Immature natural killer cell (primary cell): ENCODE measurements around the gene PRKCA. TPM values are rescaled to one million over a fixed set of nuclear protein-coding genes. Genes with fewer than 3 reads are reported as not detected.
A peak's percentile ranks its signal among the peaks of the same experiment; 100 is the strongest.
"Not testable (repeated sequence)": the region's sequence is repeated elsewhere in the genome, so short reads cannot be mapped to it uniquely, and the experiment has no call there.

Experiments used
- DNase-seq, 3 donors: peaks; one replicate each; pipeline ENCODE4 v3.0.0; 2022; ENCODE audit warnings: mixed read lengths in 1 of 3
- H3K27ac Mint-ChIP-seq, 6 donors: one replicate each; pipeline ENCODE4 v1.8.0; 2020; ENCODE audit warnings: mixed read lengths in 6 of 6, mild to moderate bottlenecking in 5 of 6, inconsistent platforms in 4 of 6, moderate library complexity in 3 of 6
- H3K27me3 Mint-ChIP-seq, 3 donors: one replicate each; pipeline ENCODE4 v1.8.0; 2020 to 2021; ENCODE audit warnings: low read depth in 3 of 3, mild to moderate bottlenecking in 3 of 3, mixed read lengths in 3 of 3, moderate library complexity in 3 of 3, inconsistent platforms in 1 of 3
- H3K36me3 Mint-ChIP-seq, 3 donors: one replicate each; pipeline ENCODE4 v1.8.0; 2020; ENCODE audit warnings: mixed read lengths in 3 of 3, inconsistent platforms in 2 of 3, mild to moderate bottlenecking in 2 of 3
- H3K4me1 Mint-ChIP-seq, 2 donors: one replicate each; pipeline ENCODE4 v1.8.0; 2020; ENCODE audit warnings: inconsistent platforms in 2 of 2, mild to moderate bottlenecking in 2 of 2, mixed read lengths in 2 of 2, moderate library complexity in 1 of 2
- H3K4me3 Mint-ChIP-seq, 5 donors: one replicate each; pipeline ENCODE4 v1.8.0; 2020; ENCODE audit warnings: mild to moderate bottlenecking in 5 of 5, mixed read lengths in 5 of 5, inconsistent platforms in 3 of 5, moderate library complexity in 3 of 5
- H3K9me3 Mint-ChIP-seq, 6 donors: one replicate each; pipeline ENCODE4 v1.8.0; 2020; ENCODE audit warnings: mild to moderate bottlenecking in 6 of 6, mixed read lengths in 6 of 6, inconsistent platforms in 4 of 6, moderate library complexity in 3 of 6
- polyA plus RNA-seq, 3 donors: library from polyadenylated mRNA; unstranded; fragments of 300-500 nt; fragmentation: Illumina TruSeq; gene quantifications; one replicate each; pipeline ENCODE4 v1.2.3, GENCODE V29; 2021

The PRKCA gene
- polyA plus RNA-seq, 3 donors from 2014 or later = 0.18 to 1.3 (median 0.28) TPM

DNA sequence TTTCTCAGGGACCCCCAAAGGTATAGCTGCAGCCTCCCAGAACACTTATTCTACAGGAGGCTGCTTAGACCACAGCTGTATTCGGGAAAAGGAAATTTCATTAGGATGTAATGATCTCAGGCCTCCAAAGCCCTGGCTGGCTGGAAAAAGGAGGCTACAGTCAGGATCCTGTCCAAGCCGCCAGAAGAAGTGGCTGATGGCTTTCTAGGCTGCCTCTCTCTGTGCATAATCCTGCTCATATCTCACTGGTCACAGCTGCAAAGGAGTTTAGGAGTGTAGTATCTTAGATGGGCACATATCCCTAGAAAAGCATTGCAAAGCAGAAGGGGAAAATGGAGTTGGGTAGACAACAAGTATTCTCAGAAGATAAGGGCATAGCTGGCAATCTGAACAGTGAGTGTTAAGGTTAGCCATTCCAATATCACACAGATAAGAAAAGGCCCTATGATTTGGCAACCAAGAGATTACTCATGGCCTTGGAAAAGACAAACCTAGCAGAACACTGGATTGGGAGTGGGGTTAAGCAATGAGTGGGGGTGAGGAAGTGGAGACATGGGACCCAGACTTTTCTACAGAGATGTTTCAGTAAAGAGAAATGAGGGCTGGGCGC lies 26.0 kb upstream of the PRKCA start:
- no peak overlapping the region for H3K4me3 Mint-ChIP-seq
- no peaks in the 10 kb centered on the region for H3K4me1 Mint-ChIP-seq
- H3K9me3 Mint-ChIP-seq = no peaks in the 10 kb centered on the region
- H3K27me3 Mint-ChIP-seq = peaks cover 0 to 7% (median 3%) of the 10 kb centered on the region in 3 donors
- no peak overlapping the region for H3K27ac Mint-ChIP-seq
- no peak for DNase-seq
- no peaks in the 10 kb centered on the region for H3K36me3 Mint-ChIP-seq

DNA sequence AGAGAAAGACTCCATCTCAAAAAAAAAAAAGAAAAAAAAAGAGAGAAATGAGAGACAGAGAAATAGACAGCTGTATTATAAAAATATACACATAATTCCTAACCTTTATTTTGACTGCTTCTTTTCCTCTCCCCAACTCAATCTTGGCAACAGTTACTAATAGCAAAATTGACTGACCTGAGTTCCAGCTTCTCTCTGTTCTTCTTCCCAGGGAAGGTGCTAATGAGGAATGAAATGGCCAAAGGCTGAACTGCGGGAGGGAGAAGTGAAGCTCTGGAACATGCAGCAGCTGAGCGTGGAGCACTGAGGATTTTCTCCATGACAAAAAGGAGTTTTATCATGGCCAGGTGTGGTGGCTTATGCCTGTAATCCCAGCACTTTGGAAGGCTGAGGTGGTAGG lies 25.2 kb upstream of the PRKCA start:
- H3K4me3 Mint-ChIP-seq = no peak overlapping the region
- no peaks in the 10 kb centered on the region for H3K4me1 Mint-ChIP-seq

DNA sequence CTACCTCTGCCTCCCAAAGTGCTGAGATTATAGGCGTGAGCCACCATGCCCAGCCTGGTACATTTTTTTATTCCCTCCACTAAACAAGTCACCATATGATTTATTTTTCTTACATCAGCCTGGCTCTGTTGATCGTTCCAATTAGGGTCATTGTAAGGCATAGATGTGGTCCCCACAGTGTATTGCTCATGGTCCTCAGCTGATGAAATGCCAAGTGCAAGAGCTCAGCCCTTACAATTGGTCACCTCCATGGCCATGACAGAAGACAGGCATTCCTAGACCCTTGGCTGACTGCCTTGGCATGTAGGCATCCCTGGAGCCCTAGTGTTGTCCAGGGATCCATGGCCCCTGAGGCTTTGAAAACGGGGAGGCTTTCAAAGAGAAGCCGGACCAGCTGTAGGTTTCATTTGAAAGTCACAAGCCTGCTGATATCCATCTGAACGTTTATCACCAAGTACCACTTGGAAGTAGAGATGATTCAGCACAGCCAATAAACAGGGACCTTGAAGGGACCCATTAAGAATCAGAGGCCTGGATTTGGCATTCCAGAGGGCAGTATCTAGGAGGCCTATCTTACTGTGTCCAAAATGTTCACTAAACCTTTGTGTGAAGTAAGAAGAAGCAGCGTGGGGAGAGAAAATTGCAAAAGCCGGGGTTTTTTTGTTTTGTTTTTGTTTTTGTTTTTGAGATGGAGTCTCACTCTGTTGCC lies 20.6 kb upstream of the PRKCA start:
- no peak for DNase-seq
- no peaks in the 10 kb centered on the region for H3K4me1 Mint-ChIP-seq
- peaks cover 2 to 5% (median 5%) of the 10 kb centered on the region in 3 donors for H3K27me3 Mint-ChIP-seq
- no peak overlapping the region for H3K4me3 Mint-ChIP-seq
- no peaks in the 10 kb centered on the region for H3K9me3 Mint-ChIP-seq
- H3K27ac Mint-ChIP-seq = no peak overlapping the region
- peaks cover 0 to 3% (median 0%) of the 10 kb centered on the region in 3 donors for H3K36me3 Mint-ChIP-seq

More for the DNA sequence above, 25.2 kb upstream of the PRKCA start:
- no peaks in the 10 kb centered on the region for H3K36me3 Mint-ChIP-seq
- H3K27me3 Mint-ChIP-seq = peaks cover 0 to 3% (median 3%) of the 10 kb centered on the region in 3 donors
- H3K27ac Mint-ChIP-seq = peak overlapping the region in 1 of 6 donors; percentile 30
- no peak for DNase-seq
- no peaks in the 10 kb centered on the region for H3K9me3 Mint-ChIP-seq

DNA sequence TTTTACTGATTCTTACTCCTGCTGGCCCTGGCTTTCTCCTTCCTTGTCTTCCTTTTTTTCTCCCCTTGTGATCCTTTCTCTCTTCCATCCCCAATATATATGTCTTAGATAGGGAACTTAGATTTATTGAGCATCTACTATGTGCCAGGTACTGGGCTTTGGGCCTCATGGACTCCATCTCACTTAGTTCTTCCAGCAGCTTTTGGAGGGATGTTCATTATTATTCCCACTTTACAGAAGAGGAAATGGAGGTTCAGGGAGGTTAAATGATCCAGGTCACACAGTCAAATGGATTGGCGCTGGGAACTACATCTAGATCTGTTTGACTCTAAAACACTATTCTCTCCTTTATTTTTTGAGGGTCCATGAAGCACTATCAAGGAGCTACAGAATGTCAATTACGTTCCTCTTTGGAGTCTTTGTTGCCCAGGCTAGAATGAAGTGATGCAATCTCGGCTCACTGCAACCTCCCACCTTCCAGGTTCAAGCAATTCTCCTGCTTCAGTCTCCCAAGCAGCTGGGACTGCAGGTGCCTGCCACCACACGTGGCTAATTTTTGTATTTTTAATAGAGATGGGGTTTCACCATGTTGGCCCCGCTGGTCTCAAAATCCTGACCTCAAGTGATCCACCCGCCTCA lies 19.0 kb upstream of the PRKCA start:
- no peak for DNase-seq
- Mint-ChIP-seq H3K27ac (no peak overlapping the region), H3K36me3 (peaks cover 0 to 3% (median 0%) of the 10 kb centered on the region in 3 donors), H3K4me1 (no peaks in the 10 kb centered on the region), H3K9me3 (no peaks in the 10 kb centered on the region), H3K27me3 (peaks cover 3 to 5% (median 5%) of the 10 kb centered on the region in 3 donors), H3K4me3 (no peak overlapping the region)

DNA sequence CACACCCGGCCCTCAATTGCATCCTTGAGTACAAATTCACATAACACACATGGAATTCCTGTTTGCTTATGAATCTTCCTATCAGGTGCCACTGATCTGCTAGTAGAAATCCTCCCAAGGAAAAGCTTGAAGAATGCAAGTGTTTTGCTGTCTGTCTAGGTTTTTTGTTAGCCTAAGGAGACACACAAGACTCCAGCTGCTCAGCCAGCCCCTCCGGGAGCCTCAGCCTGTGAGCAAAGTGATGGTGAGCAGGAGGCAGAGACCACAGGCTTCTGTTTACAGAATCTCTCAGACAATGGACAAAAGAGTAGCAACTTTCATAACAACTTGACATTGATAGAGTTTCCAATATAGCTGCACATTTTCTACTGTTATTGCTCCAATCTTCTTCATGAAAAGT lies 18.4 kb upstream of the PRKCA start:
- Mint-ChIP-seq H3K4me3 (no peak overlapping the region), H3K9me3 (no peaks in the 10 kb centered on the region), H3K27ac (no peak overlapping the region), H3K36me3 (peaks cover 0 to 3% (median 0%) of the 10 kb centered on the region in 3 donors), H3K4me1 (no peaks in the 10 kb centered on the region), H3K27me3 (peaks cover 3 to 5% (median 5%) of the 10 kb centered on the region in 3 donors)
- DNase-seq = no peak

DNA sequence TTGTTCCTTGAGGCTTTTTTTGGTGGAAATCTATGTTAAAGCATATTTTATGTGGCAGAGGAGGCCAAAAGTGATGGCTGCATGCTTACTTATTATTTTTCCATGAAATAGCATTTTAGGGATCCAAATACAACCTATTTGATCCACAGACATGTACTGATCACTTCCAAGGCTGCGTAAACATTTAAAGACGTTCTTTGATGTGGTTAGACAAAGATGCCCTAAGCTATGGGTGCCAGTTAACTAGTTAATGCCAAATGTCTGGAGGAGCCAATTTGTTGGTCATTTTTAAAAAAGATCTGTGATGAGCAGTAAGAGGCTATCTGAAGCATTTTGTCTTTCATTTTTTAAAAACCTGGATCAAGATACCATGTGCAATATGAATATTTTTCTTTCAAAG lies 17.3 kb upstream of the PRKCA start:
- Mint-ChIP-seq H3K4me1 (no peaks in the 10 kb centered on the region), H3K36me3 (peaks cover 0 to 3% (median 0%) of the 10 kb centered on the region in 3 donors), H3K9me3 (no peaks in the 10 kb centered on the region), H3K4me3 (no peak overlapping the region), H3K27ac (no peak overlapping the region), H3K27me3 (peaks cover 2 to 5% (median 3%) of the 10 kb centered on the region in 3 donors)
- DNase-seq = no peak

DNA sequence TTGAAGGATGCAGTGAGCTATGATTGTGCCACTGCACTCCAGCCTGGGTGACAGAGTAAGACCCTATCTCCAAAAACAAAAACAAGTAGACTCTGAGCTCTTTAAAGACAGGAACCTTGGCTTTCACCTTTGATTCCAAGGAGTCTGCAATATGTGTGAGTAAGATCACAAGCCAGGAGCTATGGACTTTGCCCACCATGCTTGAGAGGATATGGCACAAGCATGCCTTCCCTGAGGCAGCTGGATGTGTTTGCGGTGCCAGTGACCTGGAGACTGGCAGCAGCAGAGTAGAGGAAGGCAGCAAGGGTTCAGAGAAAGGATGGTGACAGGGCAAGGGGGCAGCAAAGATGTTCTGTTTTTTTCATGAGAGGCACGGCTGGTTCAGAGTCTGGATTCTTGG lies 14.5 kb upstream of the PRKCA start:
- no peaks in the 10 kb centered on the region for H3K9me3 Mint-ChIP-seq
- H3K4me1 Mint-ChIP-seq = no peaks in the 10 kb centered on the region
- H3K27ac Mint-ChIP-seq = no peak overlapping the region
- H3K36me3 Mint-ChIP-seq = peaks cover 0 to 3% (median 0%) of the 10 kb centered on the region in 3 donors
- no peak overlapping the region for H3K4me3 Mint-ChIP-seq
- H3K27me3 Mint-ChIP-seq = peaks cover 2 to 5% (median 3%) of the 10 kb centered on the region in 3 donors
- no peak for DNase-seq

DNA sequence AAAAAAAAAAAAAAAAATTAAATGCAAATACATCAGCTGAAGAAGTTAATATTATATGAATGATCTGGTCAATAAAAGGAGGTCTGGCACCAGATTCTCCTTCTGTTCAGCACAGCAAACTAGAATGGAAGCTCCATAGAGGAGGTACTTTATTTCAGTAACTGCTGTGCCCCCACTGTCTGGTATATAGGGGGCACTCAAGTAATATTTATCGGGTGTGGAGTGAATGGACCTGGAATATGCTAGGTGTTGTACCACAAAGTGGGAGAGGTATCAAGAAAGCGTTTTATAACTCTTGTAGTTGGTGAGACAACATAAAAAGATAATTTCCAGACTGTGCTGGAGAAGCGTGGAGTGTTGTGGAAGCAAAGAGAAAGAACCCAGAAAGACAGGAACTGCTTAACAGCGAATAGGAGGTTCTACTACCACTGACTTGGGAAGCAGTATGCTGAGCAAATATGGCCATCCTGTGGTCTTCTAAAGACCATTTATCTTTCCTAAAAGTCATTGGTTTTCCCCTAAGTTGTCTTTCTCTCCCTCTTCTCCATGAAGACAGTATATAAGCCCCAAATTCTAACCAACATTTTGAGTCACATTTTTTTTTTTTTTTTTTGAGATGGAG lies 12.2 kb upstream of the PRKCA start:
- H3K27me3 Mint-ChIP-seq = peaks cover 0 to 3% (median 2%) of the 10 kb centered on the region in 3 donors
- no peaks in the 10 kb centered on the region for H3K4me1 Mint-ChIP-seq
- peaks cover 0 to 2% (median 0%) of the 10 kb centered on the region in 3 donors for H3K36me3 Mint-ChIP-seq
- H3K9me3 Mint-ChIP-seq = no peaks in the 10 kb centered on the region
- no peak overlapping the region for H3K4me3 Mint-ChIP-seq
- H3K27ac Mint-ChIP-seq = no peak overlapping the region
- peak in 1 of 3 donors; percentile 7 for DNase-seq

DNA sequence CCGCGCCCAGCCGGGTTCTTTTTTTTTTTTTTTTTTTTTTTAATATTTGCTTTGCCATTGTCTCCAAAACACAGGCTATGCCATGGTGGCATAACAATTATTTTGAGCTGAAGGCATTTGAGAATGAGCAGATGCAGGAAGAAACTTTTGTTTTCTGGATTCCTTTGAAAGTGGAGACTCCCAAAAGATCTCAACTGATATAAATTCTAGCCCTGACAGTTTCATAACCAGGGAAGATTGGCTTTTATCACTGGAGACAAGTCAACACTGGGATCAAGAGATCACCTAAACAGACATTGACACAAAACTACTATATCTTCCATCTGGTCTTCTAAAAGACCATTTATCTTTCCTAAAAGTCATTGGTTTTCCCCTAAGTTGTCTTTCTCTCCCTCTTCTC lies 10.1 kb upstream of the PRKCA start:
- Mint-ChIP-seq H3K27ac (no peak overlapping the region), H3K36me3 (peaks cover 0 to 4% (median 0%) of the 10 kb centered on the region in 3 donors), H3K9me3 (no peaks in the 10 kb centered on the region), H3K4me3 (no peak overlapping the region), H3K27me3 (peaks cover 0 to 3% (median 0%) of the 10 kb centered on the region in 3 donors), H3K4me1 (no peaks in the 10 kb centered on the region)
- DNase-seq = no peak

DNA sequence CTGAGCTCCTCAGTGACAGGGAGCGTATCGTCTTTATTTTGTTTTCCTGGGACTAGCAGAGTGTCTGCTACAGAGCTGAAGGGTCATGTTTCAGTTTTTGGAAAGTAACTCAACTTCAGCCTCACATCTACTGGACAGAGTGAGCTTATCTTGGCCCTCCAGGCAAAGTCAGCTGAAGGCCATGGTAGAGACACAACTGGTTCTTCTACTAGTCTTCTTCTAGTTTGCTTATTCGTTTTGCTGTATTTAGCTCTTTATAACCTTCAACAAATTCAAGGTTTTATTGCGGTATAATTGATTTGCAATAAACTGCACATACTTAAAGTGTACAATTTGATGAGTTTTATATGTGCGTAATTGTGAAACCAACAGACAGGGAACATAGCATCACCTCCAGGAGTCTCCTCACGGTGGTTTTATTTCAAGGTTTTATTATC lies 6.1 kb upstream of the PRKCA start:
- Mint-ChIP-seq H3K9me3 (no peaks in the 10 kb centered on the region), H3K4me1 (peaks cover 2 to 7% of the 10 kb centered on the region in 2 donors), H3K27me3 (peaks cover 0 to 4% (median 0%) of the 10 kb centered on the region in 3 donors), H3K27ac (no peak overlapping the region), H3K4me3 (no peak overlapping the region), H3K36me3 (peaks cover 0 to 4% (median 0%) of the 10 kb centered on the region in 3 donors)
- no peak for DNase-seq

DNA sequence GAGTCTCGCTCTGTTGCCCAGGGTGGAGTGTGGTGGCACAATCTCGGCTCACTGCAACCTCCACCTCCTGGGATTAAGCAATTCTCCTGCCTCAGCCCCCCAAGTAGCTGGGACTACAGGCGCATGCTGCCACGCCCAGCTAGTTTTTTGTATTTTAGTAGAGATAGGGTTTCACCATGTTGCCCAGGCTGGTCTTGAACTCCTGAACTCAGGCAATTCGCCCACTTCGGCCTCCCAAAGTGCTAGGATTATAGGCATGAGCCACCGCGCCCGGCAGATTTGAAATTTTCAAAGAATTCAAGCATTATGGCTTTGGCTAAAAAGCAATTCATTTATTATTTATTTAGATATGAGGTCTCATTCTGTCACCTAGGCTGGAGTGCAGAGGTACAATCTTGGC lies 5.0 kb upstream of the PRKCA start:
- H3K4me3 Mint-ChIP-seq, H3K27me3 Mint-ChIP-seq, H3K9me3 Mint-ChIP-seq, H3K27ac Mint-ChIP-seq, DNase-seq, H3K36me3 Mint-ChIP-seq: not testable (repeated sequence)
- peaks cover 7 to 14% of the 10 kb centered on the region in 2 donors for H3K4me1 Mint-ChIP-seq

DNA sequence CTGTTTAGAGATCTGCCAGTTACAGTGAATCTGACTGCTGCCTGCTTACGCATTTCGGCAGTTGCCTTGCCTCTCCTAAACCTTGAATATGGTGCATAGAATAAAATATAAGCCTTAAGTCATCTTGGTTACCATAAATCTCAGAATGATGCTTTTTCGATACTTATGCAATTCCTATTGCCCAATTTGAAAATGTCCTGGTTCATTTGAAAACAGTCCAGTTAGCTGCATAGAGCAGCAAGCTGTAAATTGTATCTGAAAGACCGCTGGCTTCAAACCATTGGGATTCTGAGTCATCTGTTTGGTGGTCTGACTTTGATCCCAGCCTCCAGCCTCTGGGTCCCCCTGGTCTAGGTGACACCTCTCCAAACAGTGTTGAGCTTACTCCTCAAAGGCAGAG lies 2.7 kb upstream of the PRKCA start:
- H3K4me3 Mint-ChIP-seq = no peak overlapping the region
- H3K27me3 Mint-ChIP-seq = peaks cover 2 to 13% (median 6%) of the 10 kb centered on the region in 3 donors
- peaks cover 0 to 4% (median 0%) of the 10 kb centered on the region in 3 donors for H3K36me3 Mint-ChIP-seq
- no peak for DNase-seq
- no peaks in the 10 kb centered on the region for H3K9me3 Mint-ChIP-seq
- peaks cover 15 to 30% of the 10 kb centered on the region in 2 donors for H3K4me1 Mint-ChIP-seq
- no peak overlapping the region for H3K27ac Mint-ChIP-seq

DNA sequence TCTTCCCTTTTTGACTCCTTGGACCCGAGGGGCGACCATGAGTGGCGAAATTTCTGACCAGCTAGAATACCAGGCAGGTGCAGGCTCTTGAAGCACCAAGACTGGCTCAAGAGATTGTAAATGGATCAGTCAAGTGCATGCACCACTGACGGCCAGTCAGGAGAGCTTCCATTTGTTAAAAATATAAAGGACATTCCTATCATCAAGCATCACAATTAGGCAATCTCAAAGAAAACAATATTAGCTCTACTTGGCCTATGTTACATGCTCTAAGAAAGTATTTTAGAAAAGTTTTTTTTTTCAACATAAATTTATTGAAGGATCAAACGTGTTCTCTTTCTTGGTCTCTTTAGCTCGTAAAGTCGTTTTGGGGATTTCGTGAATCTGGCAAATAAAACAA lies 1.5 kb upstream of the PRKCA start:
- no peak for DNase-seq
- Mint-ChIP-seq H3K36me3 (no peaks in the 10 kb centered on the region), H3K4me1 (peaks cover 15 to 31% of the 10 kb centered on the region in 2 donors), H3K27me3 (peaks cover 2 to 13% (median 8%) of the 10 kb centered on the region in 3 donors), H3K27ac (peak overlapping the region in 1 of 6 donors; percentile 12), H3K4me3 (peak overlapping the region; percentile 87 to 95 (median 89)), H3K9me3 (no peaks in the 10 kb centered on the region)
